NCI-H345 treated with DMSO at 0.1 percent for 48 hours (cell line): Measurements from ENCODE around the gene DNAJC12.
A peak's percentile ranks its signal among the peaks of the same experiment; 100 is the strongest.
"Not testable (repeated sequence)": the region's sequence is repeated elsewhere in the genome, so short reads cannot be mapped to it uniquely, and the experiment has no call there.

ENCODE experiments used
- DNase-seq: peaks from one replicate; lab custom pipeline; 2025; ENCODE audit not compliant: unreplicated experiment; lab: John Stamatoyannopoulos, UW

The DNAJC12 gene

DNA sequence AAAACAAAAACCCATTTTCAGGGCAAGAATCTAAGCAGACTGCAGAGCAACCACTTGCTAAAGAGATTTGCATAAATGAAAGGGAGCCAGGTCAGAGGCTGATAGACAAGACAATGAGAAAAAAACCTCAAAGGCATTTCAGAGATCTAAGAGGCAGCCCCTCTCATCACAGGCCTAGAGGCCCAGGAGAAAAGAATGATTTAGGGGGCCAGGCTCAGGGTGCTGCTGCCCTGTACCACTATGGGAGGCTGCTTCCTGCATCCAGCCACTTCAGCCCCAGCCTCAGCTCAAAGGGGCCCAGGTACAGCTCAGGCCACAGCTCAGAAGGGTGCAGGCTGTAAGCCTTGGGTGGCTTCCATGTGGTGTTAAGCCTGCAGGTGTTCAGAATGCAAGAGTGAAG is 3.7 kb upstream of the DNAJC12 start:
- no peak for DNase-seq

DNA sequence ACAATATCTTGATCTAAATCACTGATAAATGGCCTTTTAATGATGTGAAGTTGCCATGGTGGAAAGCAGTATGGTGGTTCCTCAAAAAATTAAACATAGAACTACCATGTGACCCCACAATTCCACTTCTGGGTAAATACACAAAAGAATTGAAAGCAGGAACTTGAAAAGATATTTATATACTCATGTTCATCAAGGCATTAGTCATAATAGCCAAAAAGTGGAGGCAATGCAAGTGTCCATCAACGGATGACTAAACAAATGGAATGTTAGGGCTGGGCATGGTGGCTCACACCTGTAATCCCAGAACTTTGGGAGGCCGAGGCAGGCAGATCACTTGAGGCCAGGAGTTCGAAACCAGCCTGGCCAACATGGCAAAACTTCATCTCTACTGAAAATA is 2.0 kb upstream of the DNAJC12 start:
- DNase-seq, result no peak

DNA sequence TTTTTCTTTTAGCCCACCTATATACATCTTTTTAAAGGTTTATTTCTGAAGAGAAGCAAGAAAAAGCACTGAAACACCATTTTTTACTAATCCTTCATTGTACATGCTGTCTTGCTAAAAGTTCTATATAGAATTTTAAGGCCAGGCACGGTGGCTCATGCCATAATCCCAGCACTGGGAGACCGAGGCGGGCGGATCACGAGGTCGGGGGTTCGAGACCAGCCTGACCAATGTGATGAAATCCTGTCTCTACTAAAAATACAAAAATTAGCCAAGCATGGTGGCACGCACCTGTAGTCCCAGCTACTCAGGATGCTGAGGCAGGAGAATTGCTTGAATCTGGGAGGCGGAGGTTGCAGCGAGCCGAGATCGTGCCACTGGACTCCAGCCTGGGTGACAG is 1.5 kb upstream of the DNAJC12 start:
- not testable (repeated sequence) for DNase-seq

DNA sequence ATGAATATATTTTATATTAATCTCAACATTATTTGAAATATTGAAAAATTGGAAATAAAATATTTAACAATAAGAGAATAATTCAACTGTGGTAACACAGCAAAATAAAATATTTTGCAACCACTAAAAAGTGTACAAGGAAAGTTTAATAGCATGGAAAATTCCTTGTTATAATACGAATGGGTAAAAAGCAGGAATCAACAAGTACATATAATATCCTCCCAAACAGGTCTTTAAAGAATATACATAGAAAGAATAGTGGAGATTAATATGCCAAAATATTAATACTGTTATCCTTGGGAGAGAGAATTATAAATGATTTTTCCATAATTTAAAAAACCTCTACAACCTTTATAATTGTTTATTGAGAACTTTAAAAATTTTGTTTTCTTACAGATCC is 1.0 kb downstream of the DNAJC12 start:
- no peak for DNase-seq

DNA sequence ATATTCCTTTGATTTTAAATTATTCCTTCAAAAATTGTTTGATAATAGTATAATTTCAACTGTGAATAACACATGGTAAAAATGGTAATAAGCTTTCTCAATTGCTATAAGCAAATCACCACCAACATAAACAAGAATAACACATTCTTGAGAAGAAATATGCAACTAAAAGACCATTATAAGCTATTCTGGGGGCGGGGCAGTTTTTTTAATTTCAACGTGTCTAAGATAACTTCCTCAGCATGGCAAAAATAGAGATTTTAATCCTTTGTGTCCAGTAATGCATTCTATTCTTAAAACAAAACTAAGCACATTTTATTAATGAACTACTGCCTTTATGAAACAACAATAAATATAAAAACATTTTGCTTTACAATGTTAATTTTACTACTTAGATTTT is 1.5 kb downstream of the DNAJC12 start:
- no peak for DNase-seq

DNA sequence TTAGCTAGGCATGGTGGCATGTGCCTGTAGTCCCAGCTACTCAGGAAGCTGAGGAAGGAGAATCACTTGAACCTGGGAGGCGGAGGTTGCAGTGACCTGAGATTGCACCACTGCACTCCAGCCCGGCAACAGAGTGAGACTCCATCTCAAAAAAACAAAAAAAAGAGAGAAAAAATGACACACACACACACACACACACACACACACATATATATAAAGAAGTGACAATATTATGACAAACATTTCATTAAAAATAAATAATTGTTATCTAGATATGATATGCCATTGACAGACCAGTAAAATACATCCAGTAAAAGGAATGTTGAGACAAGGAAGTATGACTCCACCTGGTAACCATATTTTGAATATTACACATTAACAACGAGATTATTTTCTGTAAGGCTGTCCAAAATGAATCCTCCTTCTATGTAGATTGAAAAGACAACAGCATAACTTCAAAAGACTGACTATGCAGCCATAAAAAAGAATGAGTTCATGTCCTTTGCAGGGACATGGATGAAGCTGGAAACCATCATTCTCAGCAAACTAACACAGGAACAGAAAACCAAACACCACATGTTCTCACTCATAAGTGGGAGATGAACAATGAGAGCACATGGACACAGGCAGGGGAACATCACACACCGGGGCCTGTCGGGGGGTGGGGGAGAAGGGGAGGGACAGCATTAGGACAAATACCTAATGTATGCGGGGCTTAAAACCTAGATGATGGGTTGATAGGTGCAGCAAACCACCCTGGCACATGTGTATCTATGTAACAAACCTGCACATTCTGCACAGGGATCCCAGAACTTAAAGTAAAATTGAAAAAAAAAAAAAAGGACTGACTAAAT is 2.2 kb downstream of the DNAJC12 start:
- not testable (repeated sequence) for DNase-seq

DNA sequence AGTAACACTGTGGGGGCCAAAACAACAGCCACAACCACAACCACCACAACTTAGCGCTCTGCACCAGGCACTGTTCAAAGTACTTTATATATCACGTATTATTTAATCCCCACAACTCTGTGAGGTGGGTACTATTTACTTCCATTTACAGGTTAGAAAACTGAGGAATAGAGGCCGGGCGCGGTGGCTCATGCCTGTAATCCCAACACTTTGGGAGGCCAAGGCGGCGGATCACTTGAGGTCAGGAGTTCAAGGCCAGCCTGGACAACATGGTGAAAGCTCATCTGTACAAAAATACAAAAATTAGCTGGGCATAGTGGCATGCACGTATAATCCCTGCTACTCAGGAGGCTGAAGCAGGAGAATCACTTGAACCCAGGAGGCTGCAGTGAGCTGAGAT is 3.6 kb downstream of the DNAJC12 start:
- DNase-seq, result no peak

DNA sequence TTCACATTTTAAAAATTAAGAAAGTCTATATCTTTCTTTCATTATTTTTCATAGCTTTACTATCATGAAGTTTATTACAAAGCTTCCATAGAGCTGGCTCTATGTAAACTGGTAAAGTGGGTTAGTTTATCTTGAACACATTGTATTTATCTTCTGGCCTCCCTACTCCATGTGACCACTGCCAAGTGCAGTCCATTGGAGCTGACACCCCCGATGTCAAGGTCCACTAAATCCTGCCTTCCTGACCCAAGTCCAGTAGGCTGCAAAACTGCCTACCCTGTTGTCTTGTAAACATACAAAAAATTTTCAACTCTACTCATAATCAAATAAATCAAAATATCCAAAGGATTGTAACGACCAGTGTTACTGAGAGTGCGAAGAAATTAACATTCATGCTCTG is 10.2 kb downstream of the DNAJC12 start:
- DNase-seq, result no peak

DNA sequence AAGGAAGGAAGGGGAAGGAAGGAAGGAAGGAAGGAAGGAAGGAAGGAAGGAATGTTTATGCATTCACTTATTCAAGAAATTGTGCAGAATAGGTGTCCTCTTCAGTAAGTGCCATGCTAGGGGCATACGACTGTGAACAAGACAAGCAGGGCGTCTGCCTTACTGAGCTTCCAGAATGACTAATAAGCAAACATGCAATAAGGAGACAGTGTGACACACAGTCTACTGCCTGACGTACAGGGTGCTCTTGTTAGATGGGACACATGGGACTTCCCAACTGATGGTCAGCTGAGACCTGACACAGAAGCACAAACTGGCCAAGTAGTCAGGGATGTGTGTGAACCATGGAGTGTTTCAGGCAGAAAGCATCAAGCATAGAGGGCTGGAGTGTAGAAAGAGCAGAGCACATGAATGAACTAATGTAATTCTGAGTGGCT is 18.2 kb downstream of the DNAJC12 start:
- DNase-seq, result peak; percentile 44

DNA sequence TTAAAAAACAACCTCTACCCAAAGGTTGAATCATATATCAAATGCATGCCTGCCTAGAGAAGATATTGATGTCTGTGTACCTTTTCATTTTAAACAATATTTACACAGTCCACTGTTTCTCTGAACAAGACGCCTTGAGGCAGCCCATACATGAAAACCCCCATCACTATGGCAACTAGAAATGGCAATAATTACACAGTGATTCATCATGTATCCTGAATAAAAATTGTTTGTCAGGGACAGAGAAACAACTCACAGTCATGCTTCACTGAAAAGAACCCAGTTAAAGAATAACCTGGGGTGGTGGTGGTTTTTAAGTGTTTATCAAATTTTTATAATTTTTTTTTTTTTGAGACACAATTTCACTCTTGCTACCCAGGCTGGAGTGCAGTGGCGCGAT is 19.7 kb downstream of the DNAJC12 start:
- no peak for DNase-seq

DNA sequence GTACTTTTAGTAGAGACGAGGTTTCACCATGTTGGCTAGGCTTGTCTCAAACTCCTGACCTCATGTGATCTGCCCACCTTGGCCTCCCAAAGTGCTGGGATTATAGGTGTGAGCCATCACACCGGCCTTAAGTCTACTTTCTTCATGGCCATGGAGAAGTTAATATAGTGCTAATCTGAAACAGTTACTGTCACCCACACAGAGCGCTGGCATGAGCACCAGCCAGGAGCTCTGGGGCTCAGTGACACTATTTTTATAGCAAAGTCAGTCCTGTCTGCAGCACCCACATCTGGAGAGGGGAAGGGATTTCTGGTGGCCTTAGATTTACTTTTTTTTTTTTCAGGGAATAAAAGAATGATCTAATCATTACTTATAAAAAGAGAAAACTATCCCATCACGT is 21.3 kb downstream of the DNAJC12 start:
- no peak for DNase-seq

DNA sequence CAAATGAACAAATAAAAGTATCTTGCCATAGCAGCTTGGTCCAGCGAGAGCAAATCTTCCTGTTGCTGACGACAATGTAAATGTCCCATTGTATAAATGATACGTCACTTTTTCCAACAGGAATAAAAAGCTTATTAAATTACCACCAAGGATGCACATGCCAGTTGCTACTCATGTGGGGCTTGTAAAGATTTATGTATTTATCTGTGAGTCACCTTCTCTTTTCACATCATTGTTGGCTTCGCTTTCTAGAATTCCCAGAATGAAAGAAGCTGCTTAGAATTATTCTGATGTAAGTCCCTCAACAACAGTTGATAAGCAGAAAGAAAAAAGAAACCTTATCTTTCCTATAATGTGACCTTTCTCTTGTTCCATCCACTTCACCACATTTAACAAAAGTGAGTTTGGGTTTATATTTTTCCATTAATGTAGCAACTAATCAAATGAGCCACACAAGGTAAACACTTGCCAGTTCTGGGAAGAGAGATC is 22.4 kb downstream of the DNAJC12 start:
- no peak for DNase-seq

DNA sequence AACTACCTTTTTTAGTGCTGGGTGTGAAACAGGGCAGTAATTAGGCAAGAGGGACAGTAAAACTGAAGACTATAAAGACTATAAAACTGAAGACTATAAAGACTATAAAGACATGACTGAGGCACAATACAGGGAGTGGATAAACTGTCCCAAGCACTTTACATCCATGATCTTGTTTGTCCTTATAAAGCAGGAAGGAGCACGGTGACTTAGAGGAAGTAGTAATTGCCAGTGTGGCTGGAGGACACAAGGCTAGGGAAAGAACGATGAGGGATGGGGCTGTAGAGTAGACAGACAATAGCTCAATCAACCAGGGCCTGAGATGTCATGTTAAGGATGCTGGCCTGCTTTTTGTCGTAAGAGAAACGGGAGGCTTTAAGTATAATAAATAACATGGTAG is 26.0 kb downstream of the DNAJC12 start:
- DNase-seq, result no peak

DNA sequence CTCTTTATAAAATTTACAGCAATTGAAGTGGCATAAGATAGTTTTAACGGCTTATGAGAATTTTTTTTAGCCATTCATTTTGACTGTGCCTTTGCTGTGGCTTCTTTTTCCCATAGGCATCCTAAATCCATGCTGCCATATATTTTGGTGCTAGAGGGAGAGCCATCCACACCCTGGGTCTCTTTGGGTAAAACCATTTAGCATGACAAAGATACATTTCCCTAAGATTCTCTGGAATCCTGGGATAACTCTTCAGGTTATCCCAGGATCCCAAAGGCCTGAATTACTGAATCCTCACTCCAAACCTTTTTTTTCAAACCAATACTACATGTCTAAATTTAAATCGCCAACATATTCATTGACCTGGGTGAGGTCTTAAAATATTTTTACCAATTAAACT is 28.9 kb downstream of the DNAJC12 start:
- no peak for DNase-seq

DNA sequence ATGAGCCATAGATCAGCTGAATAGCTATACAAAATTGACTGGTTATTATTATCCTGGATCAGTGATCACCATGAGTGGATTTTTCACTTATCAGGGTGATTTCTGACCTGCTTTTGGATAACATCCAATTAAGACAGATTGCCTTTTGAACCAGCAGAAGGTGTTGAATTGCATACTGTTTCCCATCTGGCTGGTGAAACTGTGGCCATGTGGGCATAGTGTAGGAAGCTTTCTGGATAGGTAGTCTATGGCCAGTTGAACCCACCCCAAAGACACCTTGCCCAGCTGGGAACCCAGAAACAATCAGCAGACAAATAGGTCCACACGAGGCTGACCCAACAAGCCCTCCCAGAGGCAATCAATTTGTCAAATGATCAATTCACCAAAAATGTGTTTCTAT is 29.3 kb downstream of the DNAJC12 start:
- DNase-seq, result no peak

DNA sequence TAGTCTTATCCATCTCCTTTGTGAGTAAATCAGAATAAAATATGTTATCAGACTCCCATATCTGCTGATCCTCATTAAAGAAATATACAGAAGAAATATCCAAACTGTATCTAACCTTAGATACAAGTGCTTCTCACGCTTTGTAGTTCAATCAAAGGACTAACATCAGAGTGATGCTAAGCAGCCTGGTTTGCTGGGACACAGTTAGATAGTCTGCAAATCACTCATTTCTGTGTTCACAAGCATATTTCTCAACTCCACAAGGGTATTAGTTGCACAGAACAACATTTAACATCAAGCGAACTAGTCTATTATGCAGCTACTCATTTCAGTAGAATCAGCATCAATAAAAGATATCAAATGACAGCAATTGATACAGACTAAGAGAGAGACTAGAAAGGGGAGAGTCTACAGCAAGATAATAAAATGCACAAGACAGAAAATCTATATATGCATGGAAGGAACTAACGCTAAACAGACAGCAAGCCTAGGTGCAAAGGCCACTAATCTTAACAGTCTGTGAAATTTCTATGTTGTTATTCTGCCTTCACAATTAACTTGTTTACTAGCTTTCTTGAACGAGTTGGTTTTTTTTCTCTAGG is 30.0 kb downstream of the DNAJC12 start:
- DNase-seq, result no peak

DNA sequence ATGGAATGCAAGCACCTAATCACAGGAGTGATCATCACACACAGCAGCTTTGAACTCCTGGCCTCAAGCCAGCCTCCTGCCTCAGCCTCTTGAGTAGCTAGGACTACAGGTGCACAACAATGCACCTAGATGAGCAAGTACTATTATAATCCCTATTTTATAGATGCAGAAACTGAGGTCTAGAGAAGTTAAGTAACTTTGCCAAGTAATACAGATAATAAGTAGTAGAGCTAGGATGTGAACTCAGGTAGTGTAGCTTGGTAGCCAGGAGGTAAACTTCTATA is 33.7 kb downstream of the DNAJC12 start:
- DNase-seq, result no peak

DNA sequence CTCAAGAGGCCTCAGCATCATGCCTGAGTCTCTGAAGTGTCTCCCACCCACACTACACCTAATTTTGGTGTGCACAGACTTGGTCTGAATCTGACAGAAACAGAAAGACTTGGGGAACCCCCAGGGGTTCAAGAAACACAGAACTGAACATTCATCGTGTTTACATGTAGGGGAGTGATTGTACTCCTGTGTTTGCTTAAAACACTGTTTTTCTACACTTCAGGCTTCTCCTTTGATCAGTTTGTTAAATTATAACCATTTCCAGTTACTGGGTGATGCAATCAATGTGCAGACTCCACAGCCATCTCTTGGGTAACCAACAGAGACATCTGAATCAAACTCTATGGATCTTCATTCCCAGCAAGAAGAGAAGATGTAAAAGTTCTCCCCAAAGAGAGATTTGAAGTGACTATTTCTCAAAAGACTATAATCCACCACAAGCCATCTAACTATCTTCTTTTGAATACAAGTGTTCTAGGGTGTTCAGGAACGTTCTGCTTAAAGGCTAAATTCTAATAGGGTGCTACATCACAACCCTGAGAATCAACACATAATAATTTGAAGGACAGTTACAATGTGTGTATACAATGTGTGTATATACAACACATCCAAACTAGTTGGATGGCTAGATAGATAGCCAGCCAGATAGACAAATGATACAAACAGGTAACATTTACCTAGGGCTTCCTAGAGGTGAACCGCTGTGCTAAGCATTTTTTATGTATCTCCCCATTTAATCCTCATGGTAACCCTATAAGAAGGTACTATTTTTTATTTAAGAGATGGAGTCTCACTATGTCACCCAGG is 34.2 kb downstream of the DNAJC12 start:
- no peak for DNase-seq

DNA sequence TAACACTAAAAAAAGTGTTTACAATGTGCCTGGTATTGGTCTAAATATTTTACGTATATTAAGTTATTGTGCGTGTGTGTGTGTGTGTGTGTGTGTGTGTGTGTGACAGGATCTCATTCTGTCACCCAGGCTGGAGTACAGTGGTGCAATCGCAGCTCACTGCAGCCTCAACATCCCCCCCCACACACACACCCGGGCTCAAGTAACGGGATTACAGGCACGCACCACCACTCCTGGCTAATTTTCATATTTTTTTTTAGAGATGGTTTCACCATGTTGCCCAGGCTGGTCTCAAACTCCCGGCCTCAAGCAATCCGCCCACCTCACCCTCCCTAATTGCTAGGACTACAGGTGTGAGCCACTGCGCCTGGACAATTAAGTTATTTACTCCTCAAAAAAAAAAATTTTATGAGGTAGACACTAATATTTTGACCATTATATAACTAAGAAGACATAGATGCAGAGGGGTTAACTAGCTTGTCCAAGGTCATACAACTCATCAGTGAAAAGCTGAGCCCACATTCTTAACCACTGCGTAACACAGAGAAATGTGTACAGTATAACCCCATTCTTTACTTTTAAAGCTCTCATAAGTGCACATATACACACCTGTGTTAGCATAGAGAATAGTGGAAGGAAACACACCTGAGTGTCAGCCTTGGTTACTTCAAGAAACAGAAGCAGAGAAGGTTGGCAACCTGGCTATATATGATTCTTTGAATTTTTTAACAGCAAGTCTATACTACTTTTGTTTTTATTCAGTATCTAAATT is 35.0 kb downstream of the DNAJC12 start:
- DNase-seq, result no peak

DNA sequence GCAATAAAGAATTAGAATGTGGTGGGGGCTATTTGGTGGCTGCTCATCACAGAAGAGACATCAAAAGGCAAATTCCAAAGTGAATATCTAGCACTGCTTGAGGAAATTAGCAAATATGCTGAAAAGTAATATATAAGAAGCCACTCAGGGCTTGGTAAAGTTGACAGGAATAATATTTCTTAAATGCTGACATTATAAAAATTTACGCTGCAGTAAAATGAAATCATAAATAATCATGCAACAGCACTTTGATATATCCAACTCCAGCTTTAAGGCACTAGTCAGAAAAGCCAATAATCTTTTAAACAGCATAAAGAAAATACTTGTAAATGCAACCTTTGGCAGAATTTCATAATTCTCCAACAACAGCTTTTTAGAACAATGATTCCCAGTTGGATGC is 36.9 kb downstream of the DNAJC12 start:
- no peak for DNase-seq

DNA sequence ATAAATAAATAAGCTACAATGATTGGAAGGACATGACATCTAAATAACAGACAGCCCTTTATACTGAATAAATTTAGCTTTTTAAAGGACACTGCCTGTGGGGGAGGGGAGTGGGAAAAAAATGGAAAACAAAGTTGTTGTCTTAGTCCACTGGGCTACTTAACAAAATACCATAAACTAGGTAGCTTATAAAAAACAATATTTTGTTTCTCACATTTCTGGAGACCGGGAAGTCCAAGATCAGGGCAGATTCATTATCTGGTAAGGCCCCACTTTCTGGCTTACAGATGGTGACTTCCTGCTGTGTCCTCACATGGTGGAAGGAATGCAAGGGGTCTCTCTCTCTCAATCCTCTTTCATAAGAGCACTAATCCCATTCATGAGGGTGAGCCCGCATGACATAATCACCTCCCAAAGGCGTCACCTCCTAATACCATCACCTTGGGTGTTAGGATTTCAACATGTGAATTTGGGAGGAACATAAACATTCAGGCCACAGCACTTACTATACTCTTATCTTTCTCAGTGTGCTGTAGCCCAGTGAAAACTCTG is 43.0 kb downstream of the DNAJC12 start:
- no peak for DNase-seq
